ENCODE results near the gene YIPF4.

DNA sequence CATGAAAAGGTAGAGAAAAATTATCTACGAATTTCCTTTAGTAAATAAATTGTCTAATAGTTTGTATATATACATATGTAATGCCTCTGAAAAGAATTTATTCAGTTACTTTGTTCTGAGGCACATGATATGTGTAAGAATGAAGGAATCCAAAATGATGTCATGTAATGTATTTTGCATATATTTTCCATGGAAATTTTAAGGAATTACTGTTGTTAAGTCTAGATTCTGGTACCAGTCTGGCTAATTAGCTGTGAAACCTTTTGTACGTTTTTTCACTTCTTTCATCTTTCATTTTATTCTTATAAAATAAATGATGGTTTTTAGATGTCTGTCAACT lies 12.3 kb downstream of the YIPF4 start:
- TF ChIP-seq, protein P1, sequence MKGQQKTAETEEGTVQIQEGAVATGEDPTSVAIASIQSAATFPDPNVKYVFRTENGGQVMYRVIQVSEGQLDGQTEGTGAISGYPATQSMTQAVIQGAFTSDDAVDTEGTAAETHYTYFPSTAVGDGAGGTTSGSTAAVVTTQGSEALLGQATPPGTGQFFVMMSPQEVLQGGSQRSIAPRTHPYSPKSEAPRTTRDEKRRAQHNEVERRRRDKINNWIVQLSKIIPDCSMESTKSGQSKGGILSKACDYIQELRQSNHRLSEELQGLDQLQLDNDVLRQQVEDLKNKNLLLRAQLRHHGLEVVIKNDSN (IDR thresholded peaks at IDR 0.05): no peak
- TF ChIP-seq TEAD4 (IDR thresholded peaks at IDR 0.05): no peak
- TF ChIP-seq TCF12 (IDR thresholded peaks at IDR 0.05; ENCODE audit: low read depth): no peak
- TF ChIP-seq RAD21 (IDR thresholded peaks at IDR 0.05; ENCODE audit: low read depth): no peak
- TF ChIP-seq, protein P2, sequence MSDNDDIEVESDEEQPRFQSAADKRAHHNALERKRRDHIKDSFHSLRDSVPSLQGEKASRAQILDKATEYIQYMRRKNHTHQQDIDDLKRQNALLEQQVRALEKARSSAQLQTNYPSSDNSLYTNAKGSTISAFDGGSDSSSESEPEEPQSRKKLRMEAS (IDR thresholded peaks at IDR 0.05): no peak
- TF ChIP-seq, protein P3, sequence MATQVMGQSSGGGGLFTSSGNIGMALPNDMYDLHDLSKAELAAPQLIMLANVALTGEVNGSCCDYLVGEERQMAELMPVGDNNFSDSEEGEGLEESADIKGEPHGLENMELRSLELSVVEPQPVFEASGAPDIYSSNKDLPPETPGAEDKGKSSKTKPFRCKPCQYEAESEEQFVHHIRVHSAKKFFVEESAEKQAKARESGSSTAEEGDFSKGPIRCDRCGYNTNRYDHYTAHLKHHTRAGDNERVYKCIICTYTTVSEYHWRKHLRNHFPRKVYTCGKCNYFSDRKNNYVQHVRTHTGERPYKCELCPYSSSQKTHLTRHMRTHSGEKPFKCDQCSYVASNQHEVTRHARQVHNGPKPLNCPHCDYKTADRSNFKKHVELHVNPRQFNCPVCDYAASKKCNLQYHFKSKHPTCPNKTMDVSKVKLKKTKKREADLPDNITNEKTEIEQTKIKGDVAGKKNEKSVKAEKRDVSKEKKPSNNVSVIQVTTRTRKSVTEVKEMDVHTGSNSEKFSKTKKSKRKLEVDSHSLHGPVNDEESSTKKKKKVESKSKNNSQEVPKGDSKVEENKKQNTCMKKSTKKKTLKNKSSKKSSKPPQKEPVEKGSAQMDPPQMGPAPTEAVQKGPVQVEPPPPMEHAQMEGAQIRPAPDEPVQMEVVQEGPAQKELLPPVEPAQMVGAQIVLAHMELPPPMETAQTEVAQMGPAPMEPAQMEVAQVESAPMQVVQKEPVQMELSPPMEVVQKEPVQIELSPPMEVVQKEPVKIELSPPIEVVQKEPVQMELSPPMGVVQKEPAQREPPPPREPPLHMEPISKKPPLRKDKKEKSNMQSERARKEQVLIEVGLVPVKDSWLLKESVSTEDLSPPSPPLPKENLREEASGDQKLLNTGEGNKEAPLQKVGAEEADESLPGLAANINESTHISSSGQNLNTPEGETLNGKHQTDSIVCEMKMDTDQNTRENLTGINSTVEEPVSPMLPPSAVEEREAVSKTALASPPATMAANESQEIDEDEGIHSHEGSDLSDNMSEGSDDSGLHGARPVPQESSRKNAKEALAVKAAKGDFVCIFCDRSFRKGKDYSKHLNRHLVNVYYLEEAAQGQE (IDR thresholded peaks at IDR 0.05; ENCODE audit: low read depth): no peak
- no peak for TF ChIP-seq CREB1 (IDR thresholded peaks at IDR 0.05; ENCODE audit: low read depth)
